K562 (cell line): Measurements from ENCODE around the gene HAPLN2. TPM values are rescaled to one million over a fixed set of nuclear protein-coding genes. Genes with fewer than 3 reads are reported as not detected.

Experiments used
- ATAC-seq: fragments of 200-7000 bp; cut with Tn5 transposase; 3 replicates; pipeline ENCODE4 v1.9.1; 2020; ENCODE audit warnings: moderate library complexity
- BruUV-seq: library from RNA; stranded (reverse); fragments of 400-500 nt; replicated peaks from 2 replicates; lab custom pipeline; 2021; lab: Mats Ljungman, UMichigan
- CTCF ChIA-PET: fragments of 300-600 bp; formaldehyde crosslinking; extraction: SDS; loops from one replicate; lab custom pipeline; 2021; ENCODE audit warnings: low intra/inter-chr PET ratio; lab: Yijun Ruan, JAX
- POLR2A ChIA-PET: fragments of 300-600, 350-650 bp; sonication (Branson Sonifier 250); formaldehyde crosslinking; extraction: SDS; loops from one replicate; lab custom pipeline; 2021; ENCODE audit warnings: antibody characterized with exemption, inconsistent platforms; lab: Yijun Ruan, JAX
- DNase-seq, 4 experiments: peaks; one replicate each; pipeline versions ENCODE4 v3.0.0 to v3.0.0-alpha.2; 2011 to 2018; ENCODE audit warnings: low spot score in 3 of 4, mixed read lengths in 3 of 4; ENCODE audit errors: extremely low read depth in 1 of 4
- FAIRE-seq: peaks from 2 replicates; lab custom pipeline; 2011; peaks lifted over from hg19 to GRCh38; lab: Jason Lieb, UNC
- H2AFZ ChIP-seq: 2 replicates; pipeline ENCODE4 v1.6.0; 2011; ENCODE audit warnings: low read depth, low read length, control low read depth, inconsistent platforms
- H3K27ac ChIP-seq: fragments of 200-600 bp; 3 replicates; pipeline ENCODE4 v1.8.0; 2011; ENCODE audit warnings: low read depth, mild to moderate bottlenecking, control low read depth, inconsistent platforms, low read length, moderate library complexity, mixed read lengths; ENCODE audit errors: extremely low read depth
- H3K27me3 ChIP-seq, 2 experiments: fragments of 300-600 bp in 1 of 2; 2 replicates in 1 of 2; 3 replicates in 1 of 2; pipeline versions ENCODE4 v1.6.0 to v1.8.0; 2011; ENCODE audit warnings: inconsistent platforms in 2 of 2, low read length in 2 of 2, mild to moderate bottlenecking in 1 of 2, mixed read lengths in 1 of 2, moderate library complexity in 1 of 2; ENCODE audit not compliant: control insufficient read depth in 2 of 2, insufficient read depth in 2 of 2
- H3K36me3 ChIP-seq: fragments of 300-600 bp; 3 replicates; pipeline ENCODE4 v1.8.0; 2011; ENCODE audit warnings: mild to moderate bottlenecking, low read length, inconsistent platforms; ENCODE audit not compliant: control insufficient read depth, insufficient read depth
- H3K4me1 ChIP-seq, 2 experiments: fragments of 200-600 bp in 1 of 2; replicated peaks in 1 of 2; 2 replicates in 1 of 2; 3 replicates in 1 of 2; pipeline versions ENCODE4 v1.5.1 to v1.8.0; 2011; ENCODE audit warnings: inconsistent platforms in 2 of 2, low read length in 2 of 2, mild to moderate bottlenecking in 1 of 2, mixed read lengths in 1 of 2, moderate library complexity in 1 of 2; ENCODE audit not compliant: control insufficient read depth in 2 of 2, insufficient read depth in 2 of 2
- H3K4me2 ChIP-seq: 2 replicates; pipeline ENCODE4 v1.6.1; 2011; ENCODE audit warnings: low read length, control low read depth, inconsistent platforms, mixed read lengths; ENCODE audit not compliant: insufficient read depth
- H3K4me3 ChIP-seq: fragments of 200-600 bp; sonication (generic), shearing (Covaris generic); 2 replicates; pipeline ENCODE4 v1.5.1; 2016; ENCODE audit warnings: control low read depth, inconsistent platforms
- H3K79me2 ChIP-seq: fragments of 200-600 bp; 3 replicates; pipeline ENCODE4 v1.8.0; 2011; ENCODE audit warnings: low read length, inconsistent platforms; ENCODE audit not compliant: control insufficient read depth, insufficient read depth
- H3K9ac ChIP-seq, 2 experiments: 2 replicates each; pipeline versions ENCODE4 v1.6.0 to v1.6.1; 2011; ENCODE audit warnings: low read depth in 2 of 2, low read length in 2 of 2, control low read depth in 1 of 2, inconsistent platforms in 1 of 2, mild to moderate bottlenecking in 1 of 2, mixed read lengths in 1 of 2; ENCODE audit not compliant: insufficient read depth in 1 of 2
- H3K9me1 ChIP-seq: one replicate; pipeline ENCODE4 v1.6.0; 2011; ENCODE audit warnings: inconsistent platforms, mild to moderate bottlenecking, low read length, moderate library complexity; ENCODE audit not compliant: control insufficient read depth, insufficient read depth
- H3K9me3 ChIP-seq: replicated peaks from 2 replicates; pipeline ENCODE4 v1.5.1; 2011; ENCODE audit warnings: low read depth, low read length, inconsistent platforms; ENCODE audit not compliant: control insufficient read depth, insufficient read depth
- H4K20me1 ChIP-seq: replicated peaks from 2 replicates; pipeline ENCODE4 v1.6.1; 2011; ENCODE audit warnings: low read length, inconsistent platforms, mixed read lengths; ENCODE audit not compliant: control insufficient read depth, insufficient read depth
- BCL6 ChIP-seq: fragments of 250-450 bp; sonication (Bioruptor Pico); IDR thresholded peaks from 2 replicates; pipeline ENCODE4 v1.4.0; 2020
- HNRNPUL1 ChIP-seq: fragments of 200-400 bp; formaldehyde crosslinking; IDR thresholded peaks from 2 replicates; pipeline ENCODE4 v1.6.1; 2017; ENCODE audit warnings: low read length
- PTBP1 ChIP-seq: fragments of 200-400 bp; formaldehyde crosslinking; IDR thresholded peaks from 2 replicates; pipeline ENCODE4 v1.6.1; 2017; ENCODE audit warnings: low read depth, low read length
- RNF2 ChIP-seq: sonication (generic); IDR thresholded peaks from 2 replicates; pipeline ENCODE4 v1.6.1; 2016
- SPI1 ChIP-seq: IDR thresholded peaks from 2 replicates; pipeline ENCODE4 v1.6.1; 2011; ENCODE audit warnings: low read depth, low read length, control low read depth, borderline replicate concordance
- ZBTB7A ChIP-seq: IDR thresholded peaks from 2 replicates; pipeline ENCODE4 v1.6.1; 2011; ENCODE audit warnings: low read depth, mild to moderate bottlenecking, low read length, moderate library complexity, borderline replicate concordance; ENCODE audit not compliant: control insufficient read depth
- ZNF311 ChIP-seq: fragments of 250-450 bp; sonication (Bioruptor Pico); IDR thresholded peaks from 2 replicates; pipeline ENCODE4 v1.4.0; 2020; ENCODE audit warnings: mild to moderate bottlenecking, moderate library complexity
- ZNF41 ChIP-seq: fragments of 250-450 bp; sonication (Bioruptor Pico); conservative IDR thresholded peaks from 2 replicates; pipeline ENCODE4 v1.4.0; 2020; ENCODE audit warnings: mild to moderate bottlenecking
- WGBS: fragments of 100-300 bp; shearing (Covaris generic); methylation state at CpG from one replicate; pipeline ENCODE4 v1.1.6; 2016; ENCODE audit warnings: low coverage, mixed read lengths; ENCODE audit not compliant: insufficient coverage; ENCODE audit errors: missing lambda C conversion rate; 5-methylcytosine and 5-hydroxymethylcytosine counted together
- in situ Hi-C: fragments of 300-500 bp; cut with MboI; formaldehyde crosslinking; loops from 4 replicates; pipeline ENCODE4 v1.15.0; 2018; ENCODE audit warnings: inconsistent platforms, mixed read lengths
- intact Hi-C: fragments of 100-400 bp; cut with micrococcal nuclease; formaldehyde crosslinking; loops from 2 replicates; pipeline ENCODE4 v1.14.2; 2022
- polyA plus RNA-seq, 8 experiments: library from polyadenylated mRNA; depleted of rRNA in 4 of 8; stranded (reverse) in 5 of 8; unstranded in 3 of 8; fragments of >200 nt; fragmentation: Nextera tagmentation in 2 of 8; fragmentation: Illumina TruSeq in 1 of 8; extraction: Ambion mirVana in 2 of 8; extraction: Trizol in 1 of 8; gene quantifications; 2 replicates each; pipeline versions ENCODE4 v1.2.1 to v1.2.3, GENCODE V29; 2011 to 2014; ENCODE audit warnings: inconsistent platforms in 1 of 8, missing spikeins in 1 of 8
- total RNA-seq, 7 experiments: library from RNA; depleted of rRNA in 6 of 7; stranded (reverse); fragments of >200 nt in 6 of 7; fragmentation: Illumina TruSeq in 2 of 7; extraction: Trizol in 2 of 7; gene quantifications; 2 replicates each; pipeline versions ENCODE4 v1.2.1 to v1.2.3, GENCODE V29; 2011 to 2021; ENCODE audit warnings: low replicate concordance in 1 of 7
- TF ChIP-seq, protein P1 (sequence below): fragments of 450-650 bp; IDR thresholded peaks from 2 replicates; pipeline ENCODE4 v1.6.1; 2016; ENCODE audit warnings: mild to moderate bottlenecking, moderate library complexity
- TF ChIP-seq, protein P2 (sequence below): fragments of 250-450 bp; sonication (Bioruptor Pico); IDR thresholded peaks from 2 replicates; pipeline ENCODE4 v1.5.0; 2021
- TF ChIP-seq, protein P3 (sequence below): sonication (generic); formaldehyde crosslinking; IDR thresholded peaks from 2 replicates; pipeline ENCODE4 v1.8.0; 2022; ENCODE audit warnings: mild to moderate bottlenecking, missing genetic modification reagents

HAPLN2 gene
- total and polyA plus RNA-seq, 9 of the 15 experiments (the other 6 are each of a cell fraction or from before 2014, with no cell fraction given) = 0.14 to 5.2 (median 3.8) TPM; not detected in 4

DNA sequence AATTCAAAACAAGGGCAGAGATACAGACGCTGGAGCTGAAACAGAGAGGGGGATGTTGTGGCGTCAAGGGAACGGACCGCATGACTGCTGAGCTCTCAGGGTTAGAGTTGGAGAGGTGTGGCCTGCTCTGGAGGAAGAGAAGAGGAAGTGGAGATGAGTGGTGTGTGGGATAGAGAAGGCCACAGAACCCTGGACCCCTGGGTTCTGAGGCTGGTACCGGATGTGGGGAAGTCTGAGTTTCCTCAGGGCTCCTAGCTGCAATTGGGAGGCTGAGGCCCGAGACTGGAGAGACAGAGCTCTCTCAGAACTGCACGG, 24.5 kb downstream of the HAPLN2 start:
- in situ Hi-C loops (no loop called here), intact Hi-C loops (no loop called here)
- Histone ChIP-seq H3K4me1 (peaks cover 0 to 30% of the 10 kb centered on the region in 2 experiments; a peak in 2 of 5 replicates), H3K4me3 (no peak overlapping the region), H3K9ac (peak overlapping the region in 1 of 2 experiments; percentile 43; a peak in 1 of 4 replicates), H3K27ac (no peak overlapping the region), H3K27me3 (no peaks in the 10 kb centered on the region), H2AFZ (no peak overlapping the region), H4K20me1 (peaks cover 48% of the 10 kb centered on the region), H3K9me3 (no peaks in the 10 kb centered on the region), H3K36me3 (peaks cover 46% of the 10 kb centered on the region), H3K4me2 (no peak overlapping the region), H3K79me2 (no peaks in the 10 kb centered on the region), H3K9me1 (no peaks in the 10 kb centered on the region)
- ChIA-PET CTCF (no interaction called here), POLR2A (interaction anchor here (0.5 to 3.4 kb wide), 8 partner anchors 8 to 172 kb away, joined by 3 to 21 read pairs (median 4); no protein-coding TSS in a partner anchor)
- 71% methylated on average over 7 of the region's 7 CpGs for WGBS
- ATAC-seq (no peak), DNase-seq (no peak), FAIRE-seq (no peak)
- BruUV-seq = no TSS peak
- TF ChIP-seq, protein P1, sequence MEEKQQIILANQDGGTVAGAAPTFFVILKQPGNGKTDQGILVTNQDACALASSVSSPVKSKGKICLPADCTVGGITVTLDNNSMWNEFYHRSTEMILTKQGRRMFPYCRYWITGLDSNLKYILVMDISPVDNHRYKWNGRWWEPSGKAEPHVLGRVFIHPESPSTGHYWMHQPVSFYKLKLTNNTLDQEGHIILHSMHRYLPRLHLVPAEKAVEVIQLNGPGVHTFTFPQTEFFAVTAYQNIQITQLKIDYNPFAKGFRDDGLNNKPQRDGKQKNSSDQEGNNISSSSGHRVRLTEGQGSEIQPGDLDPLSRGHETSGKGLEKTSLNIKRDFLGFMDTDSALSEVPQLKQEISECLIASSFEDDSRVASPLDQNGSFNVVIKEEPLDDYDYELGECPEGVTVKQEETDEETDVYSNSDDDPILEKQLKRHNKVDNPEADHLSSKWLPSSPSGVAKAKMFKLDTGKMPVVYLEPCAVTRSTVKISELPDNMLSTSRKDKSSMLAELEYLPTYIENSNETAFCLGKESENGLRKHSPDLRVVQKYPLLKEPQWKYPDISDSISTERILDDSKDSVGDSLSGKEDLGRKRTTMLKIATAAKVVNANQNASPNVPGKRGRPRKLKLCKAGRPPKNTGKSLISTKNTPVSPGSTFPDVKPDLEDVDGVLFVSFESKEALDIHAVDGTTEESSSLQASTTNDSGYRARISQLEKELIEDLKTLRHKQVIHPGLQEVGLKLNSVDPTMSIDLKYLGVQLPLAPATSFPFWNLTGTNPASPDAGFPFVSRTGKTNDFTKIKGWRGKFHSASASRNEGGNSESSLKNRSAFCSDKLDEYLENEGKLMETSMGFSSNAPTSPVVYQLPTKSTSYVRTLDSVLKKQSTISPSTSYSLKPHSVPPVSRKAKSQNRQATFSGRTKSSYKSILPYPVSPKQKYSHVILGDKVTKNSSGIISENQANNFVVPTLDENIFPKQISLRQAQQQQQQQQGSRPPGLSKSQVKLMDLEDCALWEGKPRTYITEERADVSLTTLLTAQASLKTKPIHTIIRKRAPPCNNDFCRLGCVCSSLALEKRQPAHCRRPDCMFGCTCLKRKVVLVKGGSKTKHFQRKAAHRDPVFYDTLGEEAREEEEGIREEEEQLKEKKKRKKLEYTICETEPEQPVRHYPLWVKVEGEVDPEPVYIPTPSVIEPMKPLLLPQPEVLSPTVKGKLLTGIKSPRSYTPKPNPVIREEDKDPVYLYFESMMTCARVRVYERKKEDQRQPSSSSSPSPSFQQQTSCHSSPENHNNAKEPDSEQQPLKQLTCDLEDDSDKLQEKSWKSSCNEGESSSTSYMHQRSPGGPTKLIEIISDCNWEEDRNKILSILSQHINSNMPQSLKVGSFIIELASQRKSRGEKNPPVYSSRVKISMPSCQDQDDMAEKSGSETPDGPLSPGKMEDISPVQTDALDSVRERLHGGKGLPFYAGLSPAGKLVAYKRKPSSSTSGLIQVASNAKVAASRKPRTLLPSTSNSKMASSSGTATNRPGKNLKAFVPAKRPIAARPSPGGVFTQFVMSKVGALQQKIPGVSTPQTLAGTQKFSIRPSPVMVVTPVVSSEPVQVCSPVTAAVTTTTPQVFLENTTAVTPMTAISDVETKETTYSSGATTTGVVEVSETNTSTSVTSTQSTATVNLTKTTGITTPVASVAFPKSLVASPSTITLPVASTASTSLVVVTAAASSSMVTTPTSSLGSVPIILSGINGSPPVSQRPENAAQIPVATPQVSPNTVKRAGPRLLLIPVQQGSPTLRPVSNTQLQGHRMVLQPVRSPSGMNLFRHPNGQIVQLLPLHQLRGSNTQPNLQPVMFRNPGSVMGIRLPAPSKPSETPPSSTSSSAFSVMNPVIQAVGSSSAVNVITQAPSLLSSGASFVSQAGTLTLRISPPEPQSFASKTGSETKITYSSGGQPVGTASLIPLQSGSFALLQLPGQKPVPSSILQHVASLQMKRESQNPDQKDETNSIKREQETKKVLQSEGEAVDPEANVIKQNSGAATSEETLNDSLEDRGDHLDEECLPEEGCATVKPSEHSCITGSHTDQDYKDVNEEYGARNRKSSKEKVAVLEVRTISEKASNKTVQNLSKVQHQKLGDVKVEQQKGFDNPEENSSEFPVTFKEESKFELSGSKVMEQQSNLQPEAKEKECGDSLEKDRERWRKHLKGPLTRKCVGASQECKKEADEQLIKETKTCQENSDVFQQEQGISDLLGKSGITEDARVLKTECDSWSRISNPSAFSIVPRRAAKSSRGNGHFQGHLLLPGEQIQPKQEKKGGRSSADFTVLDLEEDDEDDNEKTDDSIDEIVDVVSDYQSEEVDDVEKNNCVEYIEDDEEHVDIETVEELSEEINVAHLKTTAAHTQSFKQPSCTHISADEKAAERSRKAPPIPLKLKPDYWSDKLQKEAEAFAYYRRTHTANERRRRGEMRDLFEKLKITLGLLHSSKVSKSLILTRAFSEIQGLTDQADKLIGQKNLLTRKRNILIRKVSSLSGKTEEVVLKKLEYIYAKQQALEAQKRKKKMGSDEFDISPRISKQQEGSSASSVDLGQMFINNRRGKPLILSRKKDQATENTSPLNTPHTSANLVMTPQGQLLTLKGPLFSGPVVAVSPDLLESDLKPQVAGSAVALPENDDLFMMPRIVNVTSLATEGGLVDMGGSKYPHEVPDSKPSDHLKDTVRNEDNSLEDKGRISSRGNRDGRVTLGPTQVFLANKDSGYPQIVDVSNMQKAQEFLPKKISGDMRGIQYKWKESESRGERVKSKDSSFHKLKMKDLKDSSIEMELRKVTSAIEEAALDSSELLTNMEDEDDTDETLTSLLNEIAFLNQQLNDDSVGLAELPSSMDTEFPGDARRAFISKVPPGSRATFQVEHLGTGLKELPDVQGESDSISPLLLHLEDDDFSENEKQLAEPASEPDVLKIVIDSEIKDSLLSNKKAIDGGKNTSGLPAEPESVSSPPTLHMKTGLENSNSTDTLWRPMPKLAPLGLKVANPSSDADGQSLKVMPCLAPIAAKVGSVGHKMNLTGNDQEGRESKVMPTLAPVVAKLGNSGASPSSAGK = no peak
- TF ChIP-seq, protein P2, sequence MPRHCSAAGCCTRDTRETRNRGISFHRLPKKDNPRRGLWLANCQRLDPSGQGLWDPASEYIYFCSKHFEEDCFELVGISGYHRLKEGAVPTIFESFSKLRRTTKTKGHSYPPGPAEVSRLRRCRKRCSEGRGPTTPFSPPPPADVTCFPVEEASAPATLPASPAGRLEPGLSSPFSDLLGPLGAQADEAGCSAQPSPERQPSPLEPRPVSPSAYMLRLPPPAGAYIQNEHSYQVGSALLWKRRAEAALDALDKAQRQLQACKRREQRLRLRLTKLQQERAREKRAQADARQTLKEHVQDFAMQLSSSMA (CRISPR knock-in tag) = no peak
- TF ChIP-seq SPI1 = peak; percentile 86
- TF ChIP-seq BCL6 (CRISPR knock-in tag) = no peak
- TF ChIP-seq RNF2 = no peak
- no peak for TF ChIP-seq PTBP1
- TF ChIP-seq HNRNPUL1 = no peak
- TF ChIP-seq ZNF41 = no peak
- TF ChIP-seq, protein P3, sequence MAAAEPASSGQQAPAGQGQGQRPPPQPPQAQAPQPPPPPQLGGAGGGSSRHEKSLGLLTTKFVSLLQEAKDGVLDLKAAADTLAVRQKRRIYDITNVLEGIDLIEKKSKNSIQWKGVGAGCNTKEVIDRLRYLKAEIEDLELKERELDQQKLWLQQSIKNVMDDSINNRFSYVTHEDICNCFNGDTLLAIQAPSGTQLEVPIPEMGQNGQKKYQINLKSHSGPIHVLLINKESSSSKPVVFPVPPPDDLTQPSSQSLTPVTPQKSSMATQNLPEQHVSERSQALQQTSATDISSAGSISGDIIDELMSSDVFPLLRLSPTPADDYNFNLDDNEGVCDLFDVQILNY (CRISPR knock-in tag) = no peak
- no peak for TF ChIP-seq ZNF311 (CRISPR knock-in tag)
- no peak for TF ChIP-seq ZBTB7A
